ENCODE results near the gene COL19A1.

DNA sequence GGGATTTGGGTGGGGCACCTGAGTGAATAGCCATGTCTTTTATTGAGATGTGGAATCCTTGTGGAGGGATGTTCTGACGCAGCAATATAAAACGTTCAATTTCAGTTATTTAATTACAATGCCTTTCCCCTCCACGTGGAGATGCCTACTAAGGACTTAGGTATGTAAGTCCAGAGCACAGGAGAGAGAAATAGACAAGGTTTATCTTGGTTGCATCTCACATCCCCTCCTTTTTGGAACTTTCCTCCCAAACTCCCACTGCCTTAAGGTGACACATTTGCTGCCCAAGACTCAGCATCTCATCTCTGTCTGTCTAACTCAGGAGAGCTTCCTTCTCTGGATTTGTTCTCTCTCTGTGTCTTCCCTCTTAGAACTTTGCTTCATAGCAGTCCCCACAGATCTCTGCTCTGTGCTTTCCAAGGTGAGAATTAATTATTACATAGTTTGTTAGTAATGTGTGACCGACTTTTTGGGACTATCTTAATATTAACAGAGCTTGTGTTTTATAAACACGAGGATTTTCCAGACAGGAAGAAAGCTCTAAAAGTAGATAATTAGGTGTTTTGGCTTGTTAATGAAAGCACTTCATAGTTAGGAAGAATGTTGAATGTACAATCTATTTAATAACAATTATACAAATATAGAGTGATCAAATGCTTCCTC is 52.6 kb downstream of the COL19A1 start:
- TF ChIP-seq CTCF (IDR thresholded peaks at IDR 0.05; ENCODE audit: low read length) (no peak), EZH2 (optimal IDR thresholded peaks at IDR 0.05; ENCODE audit: low read depth, low read length) (no peak)

Measured in MM.1S (cell line).